Endothelial cell (in vitro differentiated cells): ENCODE results near the gene CDK8. TPM values are rescaled to one million over a fixed set of nuclear protein-coding genes. Genes with fewer than 3 reads are reported as not detected.

Experiments used
- DNase-seq: peaks from one replicate; pipeline ENCODE4 v3.0.0; 2021; ENCODE audit warnings: low spot score
- H3K27ac Mint-ChIP-seq: one replicate; pipeline ENCODE4 v1.8.0; 2021; ENCODE audit warnings: mixed read lengths, inconsistent platforms; ENCODE audit not compliant: unreplicated experiment
- H3K27me3 Mint-ChIP-seq: one replicate; pipeline ENCODE4 v1.8.0; 2021; ENCODE audit warnings: mild to moderate bottlenecking, moderate library complexity, mixed read lengths, inconsistent platforms; ENCODE audit not compliant: unreplicated experiment
- H3K36me3 Mint-ChIP-seq: one replicate; pipeline ENCODE4 v1.8.0; 2021; ENCODE audit warnings: mild to moderate bottlenecking, low read depth, mixed read lengths, inconsistent platforms; ENCODE audit not compliant: unreplicated experiment
- H3K4me1 Mint-ChIP-seq: one replicate; pipeline ENCODE4 v1.8.0; 2021; ENCODE audit warnings: mild to moderate bottlenecking, mixed read lengths, inconsistent platforms; ENCODE audit not compliant: unreplicated experiment
- H3K4me3 Mint-ChIP-seq: one replicate; pipeline ENCODE4 v1.8.0; 2021; ENCODE audit warnings: mild to moderate bottlenecking, mixed read lengths, inconsistent platforms; ENCODE audit not compliant: unreplicated experiment
- H3K9me3 Mint-ChIP-seq: one replicate; pipeline ENCODE4 v1.8.0; 2021; ENCODE audit warnings: mixed read lengths, inconsistent platforms; ENCODE audit not compliant: unreplicated experiment
- CTCF ChIP-seq: fragments of 200-600 bp; sonication (generic); IDR thresholded peaks from one replicate; pipeline ENCODE4 v1.5.0; 2021; ENCODE audit warnings: antibody characterized with exemption; ENCODE audit not compliant: unreplicated experiment
- total RNA-seq: library from RNA; stranded (reverse); fragmentation: NEBNext Ultra II Directional; extraction: Animal tissue kit (Norgen Biotek cat#: 25700); gene quantifications from one replicate; pipeline ENCODE4 v1.2.1, GENCODE V29; 2021; ENCODE audit not compliant: unreplicated experiment

Gene CDK8
- total RNA-seq, 1 donor from 2014 or later, result 18.1 TPM

GRCh38 chr13:26435171-26435570 is 181.2 kb downstream of the CDK8 start:
- no peaks in the 10 kb centered on the region for H3K4me1 Mint-ChIP-seq
- peaks cover 5% of the 10 kb centered on the region for H3K9me3 Mint-ChIP-seq
- H3K27ac Mint-ChIP-seq, result no peak overlapping the region
- H3K4me3 Mint-ChIP-seq, result no peak overlapping the region
- no peak for TF ChIP-seq CTCF
- H3K27me3 Mint-ChIP-seq, result peaks cover 1% of the 10 kb centered on the region
- H3K36me3 Mint-ChIP-seq, result peaks cover 12% of the 10 kb centered on the region
- DNase-seq, result no peak

- H3K9me3 Mint-ChIP-seq, result peaks cover 5% of the 10 kb centered on the region
- H3K4me1 Mint-ChIP-seq, result no peaks in the 10 kb centered on the region
- H3K4me3 Mint-ChIP-seq, result no peak overlapping the region
- TF ChIP-seq CTCF, result no peak
- H3K27me3 Mint-ChIP-seq, result peaks cover 1% of the 10 kb centered on the region
- DNase-seq, result no peak
- H3K36me3 Mint-ChIP-seq, result peaks cover 12% of the 10 kb centered on the region
- H3K27ac Mint-ChIP-seq, result no peak overlapping the region
These were observed 181.7 kb downstream of the CDK8 start for GRCh38 chr13:26435646-26436045.

DNA sequence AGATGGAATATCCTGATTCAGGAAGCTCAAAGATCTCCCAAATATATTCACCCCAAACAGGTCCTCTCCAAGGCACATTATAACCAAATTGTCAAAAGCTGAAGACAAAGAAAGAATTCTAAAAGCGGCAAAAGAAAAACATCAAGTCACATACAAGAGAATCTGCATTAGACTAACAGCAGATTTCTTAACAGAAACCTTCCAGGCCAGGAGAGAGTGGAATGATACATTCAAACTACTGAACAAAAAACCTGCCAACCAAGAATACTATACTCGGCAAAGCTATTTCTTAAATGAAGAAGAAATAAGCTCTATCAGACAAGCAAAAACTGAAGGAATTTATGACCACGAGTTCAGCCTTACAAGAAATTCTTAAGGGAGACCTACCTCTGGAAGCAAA is 183.0 kb downstream of the CDK8 start:
- H3K9me3 Mint-ChIP-seq, result peaks cover 5% of the 10 kb centered on the region
- no peak overlapping the region for H3K4me3 Mint-ChIP-seq
- DNase-seq, result no peak
- H3K27ac Mint-ChIP-seq, result no peak overlapping the region
- H3K27me3 Mint-ChIP-seq, result peaks cover 1% of the 10 kb centered on the region
- TF ChIP-seq CTCF, result no peak
- peaks cover 12% of the 10 kb centered on the region for H3K36me3 Mint-ChIP-seq
- no peaks in the 10 kb centered on the region for H3K4me1 Mint-ChIP-seq

DNA sequence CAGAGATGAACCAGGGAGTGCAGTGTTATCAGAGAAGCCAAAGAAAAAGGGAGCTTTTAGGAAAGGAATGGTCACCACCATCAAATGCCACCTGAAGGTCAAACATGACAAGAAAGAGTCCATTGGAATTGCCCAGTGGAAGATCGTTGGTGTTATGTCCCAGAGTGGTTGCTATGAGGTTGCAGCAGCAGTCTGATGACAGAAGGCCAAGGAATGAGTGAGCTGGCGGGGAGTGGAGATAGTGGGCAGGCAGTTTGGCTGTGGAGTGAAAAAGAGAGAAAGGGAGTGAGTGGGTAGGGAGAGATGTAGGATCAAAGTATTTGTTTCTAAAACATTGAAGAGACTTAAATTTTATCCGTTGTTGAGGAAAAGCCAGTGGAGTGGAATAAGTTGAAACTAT is 186.2 kb downstream of the CDK8 start:
- Mint-ChIP-seq H3K4me3 (no peak overlapping the region), H3K27ac (no peak overlapping the region), H3K36me3 (peaks cover 5% of the 10 kb centered on the region), H3K4me1 (no peaks in the 10 kb centered on the region), H3K27me3 (peaks cover 1% of the 10 kb centered on the region), H3K9me3 (peaks cover 5% of the 10 kb centered on the region)
- TF ChIP-seq CTCF, result no peak
- no peak for DNase-seq

DNA sequence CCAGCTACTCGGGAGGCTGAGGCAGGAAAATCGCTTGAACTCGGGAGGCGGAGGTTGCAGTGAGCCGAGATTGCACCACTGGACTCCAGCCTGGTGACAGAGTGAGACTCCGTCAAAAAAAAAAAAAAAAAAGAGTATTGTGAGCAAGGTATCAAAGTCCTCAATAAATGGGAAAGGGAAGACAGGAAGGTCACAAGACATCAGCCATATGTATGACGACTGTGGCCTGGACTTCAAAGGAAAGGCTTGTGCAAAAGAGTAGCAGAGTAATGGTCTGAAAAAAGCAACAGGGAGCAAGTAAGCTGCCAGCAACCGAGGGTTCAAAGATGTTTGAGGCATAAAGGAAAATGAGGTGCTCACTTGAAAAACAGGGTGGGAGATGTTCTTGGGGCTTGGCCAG is 187.5 kb downstream of the CDK8 start:
- DNase-seq, result no peak
- no peaks in the 10 kb centered on the region for H3K4me1 Mint-ChIP-seq
- no peaks in the 10 kb centered on the region for H3K9me3 Mint-ChIP-seq
- TF ChIP-seq CTCF, result no peak
- peaks cover 1% of the 10 kb centered on the region for H3K27me3 Mint-ChIP-seq
- peaks cover 5% of the 10 kb centered on the region for H3K36me3 Mint-ChIP-seq
- no peak overlapping the region for H3K4me3 Mint-ChIP-seq
- H3K27ac Mint-ChIP-seq, result no peak overlapping the region
